Neural crest cell (in vitro differentiated cells): ENCODE results near the gene SLX4IP. TPM values are rescaled to one million over a fixed set of nuclear protein-coding genes. Genes with fewer than 3 reads are reported as not detected.

ENCODE experiments used
- DNase-seq: peaks from one replicate; pipeline ENCODE4 v3.0.0; 2021; ENCODE audit warnings: low read depth, mixed read lengths, low spot score
- H3K27ac Mint-ChIP-seq: one replicate; pipeline ENCODE4 v1.8.0; 2021; ENCODE audit warnings: mild to moderate bottlenecking, mixed read lengths; ENCODE audit not compliant: unreplicated experiment
- H3K27me3 Mint-ChIP-seq: 2 replicates; pipeline ENCODE4 v1.8.0; 2021; ENCODE audit warnings: low read depth, mild to moderate bottlenecking, mixed read lengths
- H3K36me3 Mint-ChIP-seq: 2 replicates; pipeline ENCODE4 v1.8.0; 2021; ENCODE audit warnings: low read depth, mild to moderate bottlenecking, mixed read lengths
- H3K4me1 Mint-ChIP-seq: 2 replicates; pipeline ENCODE4 v1.8.0; 2021; ENCODE audit warnings: mixed read lengths
- H3K4me3 Mint-ChIP-seq: one replicate; pipeline ENCODE4 v1.8.0; 2021; ENCODE audit warnings: mild to moderate bottlenecking, mixed read lengths
- H3K9me3 Mint-ChIP-seq: 2 replicates; pipeline ENCODE4 v1.8.0; 2021; ENCODE audit warnings: mixed read lengths
- CTCF ChIP-seq: fragments of 200-600 bp; sonication (generic); conservative IDR thresholded peaks from 2 replicates; pipeline ENCODE4 v1.5.0; 2021; ENCODE audit warnings: antibody characterized with exemption, mild to moderate bottlenecking
- total RNA-seq: library from RNA; stranded (reverse); gene quantifications from 2 replicates; pipeline ENCODE4 v1.2.1, GENCODE V29; 2021

The SLX4IP gene
- total RNA-seq, 1 donor from 2014 or later, result 8.5 TPM

GRCh38 chr20:10427060-10427692, 7.9 kb upstream of the SLX4IP start:
- peak; percentile 28 for DNase-seq
- Mint-ChIP-seq H3K9me3 (no peaks in the 10 kb centered on the region), H3K27ac (no peak overlapping the region), H3K4me1 (peaks cover 28% of the 10 kb centered on the region), H3K27me3 (no peaks in the 10 kb centered on the region), H3K36me3 (peaks cover 4% of the 10 kb centered on the region), H3K4me3 (no peak overlapping the region)
- peak; percentile 89 for TF ChIP-seq CTCF

GRCh38 chr20:10428008-10428407, 7.1 kb upstream of the SLX4IP start:
- Mint-ChIP-seq H3K36me3 (peaks cover 4% of the 10 kb centered on the region), H3K27ac (no peak overlapping the region), H3K4me3 (no peak overlapping the region), H3K4me1 (peaks cover 31% of the 10 kb centered on the region), H3K27me3 (no peaks in the 10 kb centered on the region), H3K9me3 (no peaks in the 10 kb centered on the region)
- no peak for TF ChIP-seq CTCF
- no peak for DNase-seq

- Mint-ChIP-seq H3K27me3 (no peaks in the 10 kb centered on the region), H3K4me1 (peaks cover 39% of the 10 kb centered on the region), H3K9me3 (no peaks in the 10 kb centered on the region), H3K36me3 (peaks cover 4% of the 10 kb centered on the region), H3K27ac (peak overlapping the region; percentile 15), H3K4me3 (peak overlapping the region; percentile 28)
- no peak for DNase-seq
- TF ChIP-seq CTCF, result no peak
These were observed 5.6 kb upstream of the SLX4IP start for GRCh38 chr20:10429443-10429981.

GRCh38 chr20:10430000-10430466, 5.1 kb upstream of the SLX4IP start:
- Mint-ChIP-seq H3K4me1 (peaks cover 42% of the 10 kb centered on the region), H3K36me3 (peaks cover 4% of the 10 kb centered on the region), H3K9me3 (no peaks in the 10 kb centered on the region), H3K27me3 (no peaks in the 10 kb centered on the region), H3K27ac (no peak overlapping the region), H3K4me3 (no peak overlapping the region)
- DNase-seq, result no peak
- no peak for TF ChIP-seq CTCF

- no peaks in the 10 kb centered on the region for H3K27me3 Mint-ChIP-seq
- peaks cover 49% of the 10 kb centered on the region for H3K4me1 Mint-ChIP-seq
These were observed 4.4 kb upstream of the SLX4IP start for GRCh38 chr20:10430704-10431103.

More at GRCh38 chr20:10430704-10431103, 4.4 kb upstream of the SLX4IP start:
- Mint-ChIP-seq H3K36me3 (peaks cover 4% of the 10 kb centered on the region), H3K27ac (no peak overlapping the region), H3K4me3 (peak overlapping the region; percentile 73), H3K9me3 (no peaks in the 10 kb centered on the region)
- no peak for TF ChIP-seq CTCF
- DNase-seq, result no peak
